GM10248 (cell line): ENCODE results near the gene ANKRD20A1.
"Not testable (repeated sequence)": the region's sequence is repeated elsewhere in the genome, so short reads cannot be mapped to it uniquely, and the experiment has no call there.

Source experiments
- CTCF ChIA-PET: fragments of 300-600 bp; sonication (Branson Sonifier 250); formaldehyde crosslinking; extraction: SDS; loops from one replicate; lab custom pipeline; 2021; ENCODE audit warnings: antibody characterized with exemption; lab: Yijun Ruan, JAX
- POLR2A ChIA-PET: fragments of 350-650 bp; sonication (Branson Sonifier 250); formaldehyde crosslinking; extraction: SDS; loops from one replicate; lab custom pipeline; 2020; ENCODE audit warnings: antibody characterized with exemption; lab: Yijun Ruan, JAX
- DNase-seq: peaks from one replicate; pipeline ENCODE4 v3.0.0; 2012; ENCODE audit errors: extremely low spot score
- CTCF ChIP-seq: IDR thresholded peaks from 2 replicates; pipeline ENCODE4 v1.5.1; 2012; ENCODE audit warnings: mild to moderate bottlenecking, low read depth; ENCODE audit errors: extremely low read depth, missing control alignments, control extremely low read depth

ANKRD20A1 gene

GRCh38 chr9:67858871-67859270, at the start of gene ANKRD20A1:
TSS of gene ANKRD20A1 (plus strand) at chr9:67858931. CDS start at chr9:67859427, 496 bp downstream.
- CTCF ChIA-PET, DNase-seq, POLR2A ChIA-PET: not testable (repeated sequence)
- TF ChIP-seq CTCF = peak; percentile 39

GRCh38 chr9:67832088-67832487, 26.6 kb upstream of the ANKRD20A1 start:
- CTCF ChIA-PET, POLR2A ChIA-PET, DNase-seq: not testable (repeated sequence)
